Nephron progenitor cell (in vitro differentiated cells): ENCODE measurements around the gene SLCO1C1.

Experiments used
- DNase-seq: peaks from one replicate; pipeline ENCODE4 v3.0.0; 2021
- H3K27ac Mint-ChIP-seq: 2 replicates; pipeline ENCODE4 v1.8.0; 2021; ENCODE audit warnings: mild to moderate bottlenecking, moderate library complexity, mixed read lengths
- H3K27me3 Mint-ChIP-seq: 2 replicates; pipeline ENCODE4 v1.8.0; 2021; ENCODE audit warnings: mild to moderate bottlenecking, low read depth, mixed read lengths; ENCODE audit not compliant: poor library complexity
- H3K36me3 Mint-ChIP-seq: 2 replicates; pipeline ENCODE4 v1.8.0; 2021; ENCODE audit warnings: low read depth, mixed read lengths
- H3K4me1 Mint-ChIP-seq: 2 replicates; pipeline ENCODE4 v1.8.0; 2021; ENCODE audit warnings: mixed read lengths
- H3K4me3 Mint-ChIP-seq: 2 replicates; pipeline ENCODE4 v1.8.0; 2021; ENCODE audit warnings: mild to moderate bottlenecking, moderate library complexity, mixed read lengths
- H3K9me3 Mint-ChIP-seq: 2 replicates; pipeline ENCODE4 v1.8.0; 2021; ENCODE audit warnings: mild to moderate bottlenecking, moderate library complexity, mixed read lengths
- TF ChIP-seq, protein P1 (sequence below): fragments of 200-600 bp; sonication (generic); IDR thresholded peaks from 2 replicates; pipeline ENCODE4 v1.5.0; 2021; ENCODE audit warnings: antibody characterized with exemption

The SLCO1C1 gene

GRCh38 chr12:20695232-20695631 lies at the start of gene SLCO1C1:
TSS of gene SLCO1C1 (plus strand) at chr12:20695332. CDS start at chr12:20699577, 4,245 bp downstream.
- H3K36me3 Mint-ChIP-seq, result no peaks in the 10 kb centered on the region
- H3K4me3 Mint-ChIP-seq, result no peak within 1 kb of the TSS
- TF ChIP-seq, protein P1, sequence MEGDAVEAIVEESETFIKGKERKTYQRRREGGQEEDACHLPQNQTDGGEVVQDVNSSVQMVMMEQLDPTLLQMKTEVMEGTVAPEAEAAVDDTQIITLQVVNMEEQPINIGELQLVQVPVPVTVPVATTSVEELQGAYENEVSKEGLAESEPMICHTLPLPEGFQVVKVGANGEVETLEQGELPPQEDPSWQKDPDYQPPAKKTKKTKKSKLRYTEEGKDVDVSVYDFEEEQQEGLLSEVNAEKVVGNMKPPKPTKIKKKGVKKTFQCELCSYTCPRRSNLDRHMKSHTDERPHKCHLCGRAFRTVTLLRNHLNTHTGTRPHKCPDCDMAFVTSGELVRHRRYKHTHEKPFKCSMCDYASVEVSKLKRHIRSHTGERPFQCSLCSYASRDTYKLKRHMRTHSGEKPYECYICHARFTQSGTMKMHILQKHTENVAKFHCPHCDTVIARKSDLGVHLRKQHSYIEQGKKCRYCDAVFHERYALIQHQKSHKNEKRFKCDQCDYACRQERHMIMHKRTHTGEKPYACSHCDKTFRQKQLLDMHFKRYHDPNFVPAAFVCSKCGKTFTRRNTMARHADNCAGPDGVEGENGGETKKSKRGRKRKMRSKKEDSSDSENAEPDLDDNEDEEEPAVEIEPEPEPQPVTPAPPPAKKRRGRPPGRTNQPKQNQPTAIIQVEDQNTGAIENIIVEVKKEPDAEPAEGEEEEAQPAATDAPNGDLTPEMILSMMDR, result no peak
- no peaks in the 10 kb centered on the region for H3K27me3 Mint-ChIP-seq
- peak within 1 kb of the TSS; percentile 57 for H3K27ac Mint-ChIP-seq
- peaks cover 32% of the 10 kb centered on the region for H3K4me1 Mint-ChIP-seq
- no peaks in the 10 kb centered on the region for H3K9me3 Mint-ChIP-seq
- DNase-seq, result no peak

- Mint-ChIP-seq H3K4me3 (no peak overlapping the region), H3K4me1 (no peaks in the 10 kb centered on the region), H3K27me3 (peaks cover 3% of the 10 kb centered on the region), H3K27ac (no peak overlapping the region), H3K36me3 (no peaks in the 10 kb centered on the region), H3K9me3 (no peaks in the 10 kb centered on the region)
- TF ChIP-seq, protein P1, result peak; percentile 64
- no peak for DNase-seq
These were observed 48.8 kb upstream of the SLCO1C1 start for GRCh38 chr12:20646239-20646827.

DNA sequence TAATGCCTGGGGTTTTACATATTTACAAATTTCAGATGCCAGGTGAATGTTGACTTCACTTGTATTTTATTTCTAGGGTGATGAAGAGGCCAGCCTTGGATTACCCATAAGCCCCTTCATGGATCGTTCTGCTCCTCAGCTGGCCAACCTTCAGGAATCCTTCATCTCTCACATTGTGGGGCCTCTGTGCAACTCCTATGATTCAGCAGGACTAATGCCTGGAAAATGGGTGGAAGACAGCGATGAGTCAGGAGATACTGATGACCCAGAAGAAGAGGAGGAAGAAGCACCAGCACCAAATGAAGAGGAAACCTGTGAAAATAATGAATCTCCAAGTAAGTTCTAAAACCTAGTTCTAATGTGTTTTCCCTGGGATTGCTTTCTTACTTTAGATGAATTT lies 41.3 kb upstream of the SLCO1C1 start:
- Mint-ChIP-seq H3K27ac (no peak overlapping the region), H3K9me3 (no peaks in the 10 kb centered on the region), H3K4me1 (no peaks in the 10 kb centered on the region), H3K4me3 (no peak overlapping the region), H3K27me3 (no peaks in the 10 kb centered on the region), H3K36me3 (no peaks in the 10 kb centered on the region)
- DNase-seq, result no peak
- TF ChIP-seq, protein P1, result no peak

DNA sequence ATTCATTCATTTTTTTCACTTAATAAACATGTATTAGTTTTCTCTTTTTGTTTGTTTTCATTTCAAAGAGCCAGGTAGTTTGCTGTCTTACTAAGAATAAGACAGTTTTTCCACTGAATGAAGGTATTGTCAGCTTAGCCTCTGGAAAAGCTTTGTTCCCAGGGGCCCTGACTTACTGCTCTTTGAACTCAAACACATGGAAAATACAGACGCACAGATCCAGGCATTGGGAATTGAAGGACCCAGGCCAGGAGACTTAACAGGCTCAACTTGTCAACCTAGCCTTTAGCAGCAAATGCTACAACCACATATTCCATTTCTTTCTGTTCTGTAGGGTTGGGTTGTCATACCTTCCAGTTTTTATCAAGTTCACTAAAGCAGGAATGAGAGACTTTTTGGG lies 38.5 kb upstream of the SLCO1C1 start:
- no peaks in the 10 kb centered on the region for H3K27me3 Mint-ChIP-seq
- H3K4me1 Mint-ChIP-seq, result no peaks in the 10 kb centered on the region
- H3K36me3 Mint-ChIP-seq, result no peaks in the 10 kb centered on the region
- no peak overlapping the region for H3K4me3 Mint-ChIP-seq
- TF ChIP-seq, protein P1, result no peak
- no peak overlapping the region for H3K27ac Mint-ChIP-seq
- peaks cover 18% of the 10 kb centered on the region for H3K9me3 Mint-ChIP-seq
- DNase-seq, result no peak

GRCh38 chr12:20657496-20657895 lies 37.6 kb upstream of the SLCO1C1 start:
- H3K27ac Mint-ChIP-seq, result no peak overlapping the region
- TF ChIP-seq, protein P1, result no peak
- no peaks in the 10 kb centered on the region for H3K4me1 Mint-ChIP-seq
- no peaks in the 10 kb centered on the region for H3K27me3 Mint-ChIP-seq
- no peak overlapping the region for H3K4me3 Mint-ChIP-seq
- H3K36me3 Mint-ChIP-seq, result no peaks in the 10 kb centered on the region
- no peak for DNase-seq
- peaks cover 27% of the 10 kb centered on the region for H3K9me3 Mint-ChIP-seq

DNA sequence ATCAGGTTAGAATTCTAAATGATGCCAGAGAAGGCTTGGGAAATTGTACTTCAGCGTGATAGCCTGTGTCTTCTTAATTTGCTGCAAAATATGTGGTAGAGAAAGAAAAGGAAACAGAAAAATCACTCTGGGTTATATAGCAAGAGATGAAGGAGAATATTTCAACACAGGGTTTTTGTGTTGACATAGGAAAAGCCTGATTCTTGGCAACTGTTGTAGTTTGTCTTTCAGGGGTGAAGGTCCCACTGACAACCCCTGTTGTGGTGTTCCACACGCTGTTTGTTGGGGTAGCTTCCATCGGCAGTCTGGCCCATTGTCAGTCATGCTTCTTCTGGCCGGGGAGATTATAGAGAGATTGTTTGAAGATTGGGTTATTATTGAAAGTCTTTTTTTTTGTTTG lies 13.8 kb upstream of the SLCO1C1 start:
- DNase-seq, result no peak
- TF ChIP-seq, protein P1, result no peak
- Mint-ChIP-seq H3K9me3 (peaks cover 23% of the 10 kb centered on the region), H3K4me3 (no peak overlapping the region), H3K27me3 (no peaks in the 10 kb centered on the region), H3K36me3 (no peaks in the 10 kb centered on the region), H3K4me1 (peaks cover 5% of the 10 kb centered on the region), H3K27ac (no peak overlapping the region)
